Measurements from ENCODE around the gene CPNE1. TPM values are rescaled to one million over a fixed set of nuclear protein-coding genes. Genes with fewer than 3 reads are reported as not detected.

Gene CPNE1
- total and polyA plus RNA-seq, 10 of the 15 experiments (the other 5 are each of a cell fraction or from before 2014, with no cell fraction given), result 84.9 to 209 (median 146) TPM

GRCh38 chr20:35711588-35712209, 47.0 kb upstream of the CPNE1 start:
- Histone ChIP-seq H3K9me3 (replicated peaks; ENCODE audit: control insufficient read depth, insufficient read depth, low read length) (no peaks in the 10 kb centered on the region), H3K4me3 (no peak overlapping the region), H3K36me3 (ENCODE audit: control insufficient read depth in 2 of 2, insufficient read depth in 2 of 2, low read length in 1 of 2) (peaks cover 17 to 54% of the 10 kb centered on the region in 2 experiments), H3K4me2 (ENCODE audit: control insufficient read depth, insufficient read depth) (peak overlapping the region; percentile 31; the same call in 1 of the 2 replicates), H4K20me1 (ENCODE audit: control insufficient read depth, insufficient read depth) (peaks cover 16% of the 10 kb centered on the region), H2AFZ (ENCODE audit: control insufficient read depth, low read depth, low read length) (no peak overlapping the region), H3K79me2 (ENCODE audit: control insufficient read depth, insufficient read depth, low read length) (peaks cover 38% of the 10 kb centered on the region), H3K27ac (ENCODE audit: control insufficient read depth, insufficient read depth) (peak overlapping the region; percentile 37; the same call in 1 of the 2 replicates), H3K9ac (ENCODE audit: control insufficient read depth, insufficient read depth, low read length) (no peak overlapping the region), H3K4me1 (ENCODE audit: control insufficient read depth, insufficient read depth, low read length) (peaks cover 16% of the 10 kb centered on the region), H3K27me3 (replicated peaks in 1 of 2; ENCODE audit: control insufficient read depth in 2 of 2, insufficient read depth in 2 of 2, low read length in 1 of 2) (no peaks in the 10 kb centered on the region)
- peak; percentile 35; the same call in 1 of the 2 replicates for TF ChIP-seq TCF7 (IDR thresholded peaks at IDR 0.05; ENCODE audit: borderline replicate concordance)
- peak; percentile 34; the same call in 1 of the 2 replicates for TF ChIP-seq JUNB (IDR thresholded peaks at IDR 0.05)
- TF ChIP-seq RUNX3 (IDR thresholded peaks at IDR 0.05; ENCODE audit: low read length), result peak; percentile 91
- TF ChIP-seq MYB (IDR thresholded peaks at IDR 0.05; ENCODE audit: borderline replicate concordance, low read depth, low read length), result no peak
- TF ChIP-seq NR2F1 (conservative IDR thresholded peaks at IDR 0.05), result 0 out of 2 replicates have a peak, but pooled peaks have one; percentile 19
- no peak for TF ChIP-seq FOXK2 (IDR thresholded peaks at IDR 0.05)
- TF ChIP-seq JUND (IDR thresholded peaks at IDR 0.05; ENCODE audit: low read depth, low read length), result no peak
- peak; percentile 39; the same call in 1 of the 2 replicates for TF ChIP-seq SPI1 (IDR thresholded peaks at IDR 0.05; ENCODE audit: borderline replicate concordance, insufficient read depth, low read depth, low read length)
- TF ChIP-seq EP300 (IDR thresholded peaks at IDR 0.05; ENCODE audit: borderline replicate concordance in 1 of 2, control insufficient read depth in 1 of 2, low read depth in 2 of 2, low read length in 2 of 2), result no peak
- DNase-seq (ENCODE audit: low read depth, low spot score), result no peak
- ATAC-seq, result peak; percentile 39
- intact Hi-C loops (cut with micrococcal nuclease; ENCODE audit: unreplicated experiment), result no loop called here
- ChIA-PET POLR2A (interaction anchor here (1.0 to 3.4 kb wide), 3 partner anchors 12 to 57 kb away, joined by 3 to 10 read pairs (median 3); partner anchors contain the start of genes NFS1 and ROMO1), CTCF (interaction anchor here (1.2 to 1.9 kb wide), 3 partner anchors 9 to 28 kb away, joined by 3 to 4 read pairs (median 4); no protein-coding TSS in a partner anchor), SMC1A (ENCODE audit: uncharacterized antibody, unreplicated experiment) (interaction anchor here (1.0 kb wide), 2 partner anchors 8 to 33 kb away, joined by 3 read pairs; no protein-coding TSS in a partner anchor), RAD21 (ENCODE audit: unreplicated experiment) (interaction anchor here (1.1 kb wide), 2 partner anchors 93 to 129 kb away, joined by 3 read pairs; no protein-coding TSS in a partner anchor)
- FAIRE-seq, result no peak
- no TSS peak for BruUV-seq (replicated peaks)
- in situ Hi-C loops (cut with MboI), result no loop called here
- WGBS (ENCODE audit: insufficient coverage, insufficient replicate concordance, low lambda C conversion rate, missing lambda C conversion rate), result 38% methylated on average over 6 of the region's 6 CpGs

Measured in GM12878 (cell line).